GM23338 (cell line): ENCODE measurements around the gene UBASH3A. TPM values are rescaled to one million over a fixed set of nuclear protein-coding genes. Genes with fewer than 3 reads are reported as not detected.

Source experiments
- ATAC-seq: fragments of 200-7000 bp; cut with Tn5 transposase; 3 replicates; pipeline ENCODE4 v1.9.1; 2020
- DNase-seq: peaks from one replicate; pipeline ENCODE4 v3.0.0-alpha.2; 2015; ENCODE audit warnings: low spot score
- H2AFZ ChIP-seq: fragments of 200-600 bp; sonication (generic); 2 replicates; pipeline ENCODE4 v1.8.0; 2016; ENCODE audit warnings: antibody characterized with exemption, mild to moderate bottlenecking, moderate library complexity
- H3F3A ChIP-seq: fragments of 200-600 bp; sonication (generic); replicated peaks from 2 replicates; pipeline ENCODE4 v1.8.0; 2017; ENCODE audit warnings: antibody characterized with exemption, mixed run types, low read depth
- H3K27ac ChIP-seq: fragments of 200-600 bp; sonication (generic); 2 replicates; pipeline ENCODE4 v1.6.1; 2016; ENCODE audit warnings: low read depth
- H3K27me3 ChIP-seq: fragments of 200-600 bp; sonication (generic); 2 replicates; pipeline ENCODE4 v1.8.0; 2016; ENCODE audit warnings: mild to moderate bottlenecking, mixed run types, moderate library complexity; ENCODE audit not compliant: insufficient read depth
- H3K36me3 ChIP-seq: fragments of 200-600 bp; sonication (generic); 2 replicates; pipeline ENCODE4 v1.8.0; 2016; ENCODE audit warnings: mild to moderate bottlenecking; ENCODE audit not compliant: insufficient read depth
- H3K4me1 ChIP-seq: fragments of 200-600 bp; sonication (generic); 2 replicates; pipeline ENCODE4 v1.8.0; 2016; ENCODE audit warnings: mild to moderate bottlenecking, moderate library complexity; ENCODE audit not compliant: insufficient read depth
- H3K4me2 ChIP-seq: fragments of 200-600 bp; sonication (generic); 2 replicates; pipeline ENCODE4 v1.7.1; 2017; ENCODE audit warnings: mixed run types
- H3K4me3 ChIP-seq: fragments of 200-600 bp; sonication (generic); 2 replicates; pipeline ENCODE4 v1.6.1; 2016; ENCODE audit warnings: mixed run types
- H3K79me2 ChIP-seq: fragments of 200-600 bp; sonication (generic); replicated peaks from 2 replicates; pipeline ENCODE4 v1.8.0; 2017; ENCODE audit warnings: mild to moderate bottlenecking; ENCODE audit not compliant: insufficient read depth
- H3K9me2 ChIP-seq: fragments of 200-600 bp; sonication (generic); 2 replicates; pipeline ENCODE4 v1.8.0; 2017; ENCODE audit not compliant: insufficient read depth
- H4K20me1 ChIP-seq: fragments of 200-600 bp; sonication (generic); replicated peaks from 2 replicates; pipeline ENCODE4 v1.8.0; 2017; ENCODE audit warnings: mild to moderate bottlenecking; ENCODE audit not compliant: insufficient read depth
- H3K27ac Mint-ChIP-seq: 2 replicates; pipeline ENCODE4 v1.8.0; 2020; ENCODE audit warnings: inconsistent platforms, mild to moderate bottlenecking, moderate library complexity, mixed read lengths
- H3K27me3 Mint-ChIP-seq: 3 replicates; pipeline ENCODE4 v1.8.0; 2022; ENCODE audit warnings: low read depth, mild to moderate bottlenecking, moderate library complexity, mixed read lengths, inconsistent platforms; ENCODE audit not compliant: insufficient read depth, poor library complexity
- H3K36me3 Mint-ChIP-seq: 3 replicates; pipeline ENCODE4 v1.8.0; 2021; ENCODE audit warnings: low read depth, mild to moderate bottlenecking, inconsistent platforms, moderate library complexity, mixed read lengths
- H3K4me1 Mint-ChIP-seq: 3 replicates; pipeline ENCODE4 v1.8.0; 2020; ENCODE audit warnings: mild to moderate bottlenecking, inconsistent platforms, mixed read lengths
- H3K4me3 Mint-ChIP-seq: 3 replicates; pipeline ENCODE4 v1.8.0; 2021; ENCODE audit warnings: moderate library complexity, mild to moderate bottlenecking, inconsistent platforms, mixed read lengths
- H3K9me3 Mint-ChIP-seq: 3 replicates; pipeline ENCODE4 v1.8.0; 2020; ENCODE audit warnings: moderate library complexity, mild to moderate bottlenecking, inconsistent platforms, mixed read lengths
- CREB1 ChIP-seq: fragments of 250-450 bp; sonication (Bioruptor Pico); IDR thresholded peaks from 2 replicates; pipeline ENCODE4 v1.5.0; 2020; ENCODE audit warnings: low read depth, mild to moderate bottlenecking, moderate library complexity
- EZH2 ChIP-seq: fragments of 200-600 bp; sonication (generic); IDR thresholded peaks from one replicate; pipeline ENCODE4 v1.8.0; 2017; ENCODE audit warnings: antibody characterized with exemption, mild to moderate bottlenecking, low read depth; ENCODE audit not compliant: unreplicated experiment
- NANOG ChIP-seq: IDR thresholded peaks from 2 replicates; pipeline ENCODE4 v1.6.1; 2016; ENCODE audit warnings: antibody characterized with exemption, borderline replicate concordance
- ZNF114 ChIP-seq: fragments of 250-450 bp; sonication (Bioruptor Pico); IDR thresholded peaks from 2 replicates; pipeline ENCODE4 v1.5.0; 2020; ENCODE audit warnings: mild to moderate bottlenecking, moderate library complexity
- polyA plus RNA-seq: library from polyadenylated mRNA; unstranded; fragments of >200 nt; fragmentation: Nextera tagmentation; extraction: Ambion mirVana; gene quantifications from 2 replicates; pipeline ENCODE4 v1.2.1, GENCODE V29; 2016
- total RNA-seq: library from RNA; depleted of rRNA; stranded (reverse); fragments of >200 nt; shearing (Covaris generic); gene quantifications from 2 replicates; pipeline ENCODE4 v1.2.3, GENCODE V29; 2014
- TF ChIP-seq, protein P1 (sequence below): fragments of 250-450 bp; sonication (Bioruptor Pico); IDR thresholded peaks from 2 replicates; pipeline ENCODE4 v1.5.0; 2020; ENCODE audit warnings: mild to moderate bottlenecking, moderate library complexity
- TF ChIP-seq, protein P2 (sequence below), 2 experiments: fragments of 200-600 bp in 1 of 2; sonication (generic) in 1 of 2; conservative IDR thresholded peaks; 2 replicates each; pipeline versions ENCODE4 v1.5.1 to v1.6.1; 2016 to 2017; ENCODE audit warnings: antibody characterized with exemption in 2 of 2, low read depth in 2 of 2, mild to moderate bottlenecking in 2 of 2, moderate library complexity in 1 of 2
- TF ChIP-seq, protein P3 (sequence below): IDR thresholded peaks from 2 replicates; pipeline ENCODE4 v1.6.1; 2016; ENCODE audit warnings: antibody characterized with exemption

UBASH3A gene
- total and polyA plus RNA-seq, 2 experiments from 2014 or later: not detected

DNA sequence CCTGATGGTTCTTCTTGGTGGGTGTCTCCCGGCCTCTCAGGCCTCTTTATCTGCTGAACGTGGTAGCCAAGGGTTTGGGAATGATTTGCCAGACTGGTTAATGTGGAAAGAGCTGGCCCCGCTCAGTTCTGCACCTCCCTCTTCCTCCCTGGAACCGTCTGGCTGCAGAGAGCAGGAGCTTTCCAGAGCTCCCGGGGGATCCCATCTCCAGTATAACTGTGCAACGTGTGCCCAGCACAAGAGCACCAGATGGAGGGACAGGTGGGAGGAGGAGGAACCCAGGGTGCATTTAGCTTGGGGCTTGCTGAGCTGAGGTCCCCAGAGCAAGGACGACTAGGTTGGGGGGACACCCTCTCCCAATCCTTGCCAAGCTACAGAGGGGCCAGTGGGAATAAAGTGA lies 42.4 kb upstream of the UBASH3A start (continued):
- TF ChIP-seq, protein P1, sequence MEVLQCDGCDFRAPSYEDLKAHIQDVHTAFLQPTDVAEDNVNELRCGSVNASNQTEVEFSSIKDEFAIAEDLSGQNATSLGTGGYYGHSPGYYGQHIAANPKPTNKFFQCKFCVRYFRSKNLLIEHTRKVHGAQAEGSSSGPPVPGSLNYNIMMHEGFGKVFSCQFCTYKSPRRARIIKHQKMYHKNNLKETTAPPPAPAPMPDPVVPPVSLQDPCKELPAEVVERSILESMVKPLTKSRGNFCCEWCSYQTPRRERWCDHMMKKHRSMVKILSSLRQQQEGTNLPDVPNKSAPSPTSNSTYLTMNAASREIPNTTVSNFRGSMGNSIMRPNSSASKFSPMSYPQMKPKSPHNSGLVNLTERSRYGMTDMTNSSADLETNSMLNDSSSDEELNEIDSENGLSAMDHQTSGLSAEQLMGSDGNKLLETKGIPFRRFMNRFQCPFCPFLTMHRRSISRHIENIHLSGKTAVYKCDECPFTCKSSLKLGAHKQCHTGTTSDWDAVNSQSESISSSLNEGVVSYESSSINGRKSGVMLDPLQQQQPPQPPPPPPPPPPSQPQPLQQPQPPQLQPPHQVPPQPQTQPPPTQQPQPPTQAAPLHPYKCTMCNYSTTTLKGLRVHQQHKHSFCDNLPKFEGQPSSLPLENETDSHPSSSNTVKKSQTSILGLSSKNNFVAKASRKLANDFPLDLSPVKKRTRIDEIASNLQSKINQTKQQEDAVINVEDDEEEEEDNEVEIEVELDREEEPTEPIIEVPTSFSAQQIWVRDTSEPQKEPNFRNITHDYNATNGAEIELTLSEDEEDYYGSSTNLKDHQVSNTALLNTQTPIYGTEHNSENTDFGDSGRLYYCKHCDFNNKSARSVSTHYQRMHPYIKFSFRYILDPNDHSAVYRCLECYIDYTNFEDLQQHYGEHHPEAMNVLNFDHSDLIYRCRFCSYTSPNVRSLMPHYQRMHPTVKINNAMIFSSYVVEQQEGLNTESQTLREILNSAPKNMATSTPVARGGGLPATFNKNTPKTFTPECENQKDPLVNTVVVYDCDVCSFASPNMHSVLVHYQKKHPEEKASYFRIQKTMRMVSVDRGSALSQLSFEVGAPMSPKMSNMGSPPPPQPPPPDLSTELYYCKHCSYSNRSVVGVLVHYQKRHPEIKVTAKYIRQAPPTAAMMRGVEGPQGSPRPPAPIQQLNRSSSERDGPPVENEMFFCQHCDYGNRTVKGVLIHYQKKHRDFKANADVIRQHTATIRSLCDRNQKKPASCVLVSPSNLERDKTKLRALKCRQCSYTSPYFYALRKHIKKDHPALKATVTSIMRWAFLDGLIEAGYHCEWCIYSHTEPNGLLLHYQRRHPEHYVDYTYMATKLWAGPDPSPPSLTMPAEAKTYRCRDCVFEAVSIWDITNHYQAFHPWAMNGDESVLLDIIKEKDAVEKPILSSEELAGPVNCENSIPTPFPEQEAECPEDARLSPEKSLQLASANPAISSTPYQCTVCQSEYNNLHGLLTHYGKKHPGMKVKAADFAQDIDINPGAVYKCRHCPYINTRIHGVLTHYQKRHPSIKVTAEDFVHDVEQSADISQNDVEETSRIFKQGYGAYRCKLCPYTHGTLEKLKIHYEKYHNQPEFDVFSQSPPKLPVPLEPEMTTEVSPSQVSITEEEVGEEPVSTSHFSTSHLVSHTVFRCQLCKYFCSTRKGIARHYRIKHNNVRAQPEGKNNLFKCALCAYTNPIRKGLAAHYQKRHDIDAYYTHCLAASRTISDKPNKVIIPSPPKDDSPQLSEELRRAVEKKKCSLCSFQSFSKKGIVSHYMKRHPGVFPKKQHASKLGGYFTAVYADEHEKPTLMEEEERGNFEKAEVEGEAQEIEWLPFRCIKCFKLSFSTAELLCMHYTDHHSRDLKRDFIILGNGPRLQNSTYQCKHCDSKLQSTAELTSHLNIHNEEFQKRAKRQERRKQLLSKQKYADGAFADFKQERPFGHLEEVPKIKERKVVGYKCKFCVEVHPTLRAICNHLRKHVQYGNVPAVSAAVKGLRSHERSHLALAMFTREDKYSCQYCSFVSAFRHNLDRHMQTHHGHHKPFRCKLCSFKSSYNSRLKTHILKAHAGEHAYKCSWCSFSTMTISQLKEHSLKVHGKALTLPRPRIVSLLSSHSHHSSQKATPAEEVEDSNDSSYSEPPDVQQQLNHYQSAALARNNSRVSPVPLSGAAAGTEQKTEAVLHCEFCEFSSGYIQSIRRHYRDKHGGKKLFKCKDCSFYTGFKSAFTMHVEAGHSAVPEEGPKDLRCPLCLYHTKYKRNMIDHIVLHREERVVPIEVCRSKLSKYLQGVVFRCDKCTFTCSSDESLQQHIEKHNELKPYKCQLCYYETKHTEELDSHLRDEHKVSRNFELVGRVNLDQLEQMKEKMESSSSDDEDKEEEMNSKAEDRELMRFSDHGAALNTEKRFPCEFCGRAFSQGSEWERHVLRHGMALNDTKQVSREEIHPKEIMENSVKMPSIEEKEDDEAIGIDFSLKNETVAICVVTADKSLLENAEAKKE (CRISPR knock-in tag): no peak
- TF ChIP-seq NANOG: no peak
- TF ChIP-seq, protein P2, sequence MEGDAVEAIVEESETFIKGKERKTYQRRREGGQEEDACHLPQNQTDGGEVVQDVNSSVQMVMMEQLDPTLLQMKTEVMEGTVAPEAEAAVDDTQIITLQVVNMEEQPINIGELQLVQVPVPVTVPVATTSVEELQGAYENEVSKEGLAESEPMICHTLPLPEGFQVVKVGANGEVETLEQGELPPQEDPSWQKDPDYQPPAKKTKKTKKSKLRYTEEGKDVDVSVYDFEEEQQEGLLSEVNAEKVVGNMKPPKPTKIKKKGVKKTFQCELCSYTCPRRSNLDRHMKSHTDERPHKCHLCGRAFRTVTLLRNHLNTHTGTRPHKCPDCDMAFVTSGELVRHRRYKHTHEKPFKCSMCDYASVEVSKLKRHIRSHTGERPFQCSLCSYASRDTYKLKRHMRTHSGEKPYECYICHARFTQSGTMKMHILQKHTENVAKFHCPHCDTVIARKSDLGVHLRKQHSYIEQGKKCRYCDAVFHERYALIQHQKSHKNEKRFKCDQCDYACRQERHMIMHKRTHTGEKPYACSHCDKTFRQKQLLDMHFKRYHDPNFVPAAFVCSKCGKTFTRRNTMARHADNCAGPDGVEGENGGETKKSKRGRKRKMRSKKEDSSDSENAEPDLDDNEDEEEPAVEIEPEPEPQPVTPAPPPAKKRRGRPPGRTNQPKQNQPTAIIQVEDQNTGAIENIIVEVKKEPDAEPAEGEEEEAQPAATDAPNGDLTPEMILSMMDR (conservative IDR thresholded peaks at IDR 0.05; ENCODE audit: low read depth in 2 of 2): no peak
- TF ChIP-seq CREB1 (CRISPR knock-in tag): no peak
- no peak for TF ChIP-seq ZNF114 (CRISPR knock-in tag)

DNA sequence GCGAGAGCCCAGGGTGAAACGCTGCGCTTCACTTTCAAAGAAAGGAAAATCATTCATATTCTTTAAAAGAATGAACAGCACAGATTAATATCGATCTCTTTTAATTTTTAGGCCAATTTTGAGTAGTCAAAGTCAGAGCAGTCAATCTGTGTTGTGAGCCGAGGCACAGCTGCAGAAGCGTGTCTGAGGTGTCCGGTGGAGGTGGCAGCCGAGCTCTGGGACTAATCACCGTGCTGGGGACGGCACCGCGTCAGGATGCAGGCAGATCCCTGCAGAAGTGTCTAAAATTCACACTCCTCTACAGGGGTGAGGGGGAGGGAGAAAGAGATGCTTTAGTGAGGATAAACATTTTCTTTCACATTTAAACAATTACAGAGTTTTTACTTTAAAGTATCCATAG lies 41.5 kb upstream of the UBASH3A start:
- no peaks in the 10 kb centered on the region for H3K27me3 ChIP-seq
- H3K4me2 ChIP-seq: no peak overlapping the region
- no peaks in the 10 kb centered on the region for H3K36me3 ChIP-seq
- DNase-seq (no peak), ATAC-seq (no peak)
- peaks cover 6% of the 10 kb centered on the region for H3K36me3 Mint-ChIP-seq
- H3K4me3 Mint-ChIP-seq: no peak overlapping the region
- H3K9me2 ChIP-seq: no peaks in the 10 kb centered on the region
- no peaks in the 10 kb centered on the region for H4K20me1 ChIP-seq
- no peak overlapping the region for H3K4me3 ChIP-seq
- peaks cover 18% of the 10 kb centered on the region for H3K9me3 Mint-ChIP-seq
- H3K4me1 Mint-ChIP-seq: peaks cover 6% of the 10 kb centered on the region; the same call in 2 of the 3 replicates
- no peaks in the 10 kb centered on the region for H3K79me2 ChIP-seq
- no peaks in the 10 kb centered on the region for H3K4me1 ChIP-seq
- TF ChIP-seq, protein P3, sequence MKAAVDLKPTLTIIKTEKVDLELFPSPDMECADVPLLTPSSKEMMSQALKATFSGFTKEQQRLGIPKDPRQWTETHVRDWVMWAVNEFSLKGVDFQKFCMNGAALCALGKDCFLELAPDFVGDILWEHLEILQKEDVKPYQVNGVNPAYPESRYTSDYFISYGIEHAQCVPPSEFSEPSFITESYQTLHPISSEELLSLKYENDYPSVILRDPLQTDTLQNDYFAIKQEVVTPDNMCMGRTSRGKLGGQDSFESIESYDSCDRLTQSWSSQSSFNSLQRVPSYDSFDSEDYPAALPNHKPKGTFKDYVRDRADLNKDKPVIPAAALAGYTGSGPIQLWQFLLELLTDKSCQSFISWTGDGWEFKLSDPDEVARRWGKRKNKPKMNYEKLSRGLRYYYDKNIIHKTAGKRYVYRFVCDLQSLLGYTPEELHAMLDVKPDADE: no peak
- no peak for TF ChIP-seq EZH2
- H3K27ac Mint-ChIP-seq: no peak overlapping the region
- no peaks in the 10 kb centered on the region for H3F3A ChIP-seq
- no peak overlapping the region for H3K27ac ChIP-seq
- peaks cover 7% of the 10 kb centered on the region for H3K27me3 Mint-ChIP-seq
- H2AFZ ChIP-seq: no peak overlapping the region
